MG63 (cell line): ENCODE measurements around the gene TCERG1. TPM values are rescaled to one million over a fixed set of nuclear protein-coding genes. Genes with fewer than 3 reads are reported as not detected.
A peak's percentile ranks its signal among the peaks of the same experiment; 100 is the strongest.

Experiments
- DNase-seq: peaks from one replicate; pipeline ENCODE4 v3.0.0-alpha.2; 2020
- H3K27me3 ChIP-seq: fragments of 250-450 bp; sonication (Bioruptor Pico); 2 replicates; pipeline ENCODE4 v1.5.1; 2020; ENCODE audit warnings: mild to moderate bottlenecking, moderate library complexity
- H3K36me3 ChIP-seq: fragments of 250-450 bp; sonication (Bioruptor Pico); 2 replicates; pipeline ENCODE4 v1.5.1; 2020; ENCODE audit warnings: mild to moderate bottlenecking, moderate library complexity
- H3K4me3 ChIP-seq: fragments of 250-450 bp; sonication (Bioruptor Pico); 2 replicates; pipeline ENCODE4 v1.5.1; 2020; ENCODE audit warnings: mild to moderate bottlenecking, moderate library complexity
- H3K9me3 ChIP-seq: fragments of 250-450 bp; sonication (Bioruptor Pico); 2 replicates; pipeline ENCODE4 v1.5.1; 2020; ENCODE audit warnings: mild to moderate bottlenecking, moderate library complexity
- total RNA-seq: library from RNA; depleted of rRNA; stranded (reverse); fragments of >200 nt; shearing (Covaris generic); gene quantifications from 2 replicates; pipeline ENCODE4 v1.2.3, GENCODE V29; 2014; ENCODE audit warnings: low replicate concordance

The TCERG1 gene
- total RNA-seq, 1 experiment from 2014 or later, result 20.8 TPM

- no peak for DNase-seq
- Histone ChIP-seq H3K4me3 (no peak overlapping the region), H3K27me3 (no peaks in the 10 kb centered on the region), H3K36me3 (peaks cover 88% of the 10 kb centered on the region), H3K9me3 (no peaks in the 10 kb centered on the region)
Measured at GRCh38 chr5:146494656-146495055, 47.5 kb downstream of the TCERG1 start.

DNA sequence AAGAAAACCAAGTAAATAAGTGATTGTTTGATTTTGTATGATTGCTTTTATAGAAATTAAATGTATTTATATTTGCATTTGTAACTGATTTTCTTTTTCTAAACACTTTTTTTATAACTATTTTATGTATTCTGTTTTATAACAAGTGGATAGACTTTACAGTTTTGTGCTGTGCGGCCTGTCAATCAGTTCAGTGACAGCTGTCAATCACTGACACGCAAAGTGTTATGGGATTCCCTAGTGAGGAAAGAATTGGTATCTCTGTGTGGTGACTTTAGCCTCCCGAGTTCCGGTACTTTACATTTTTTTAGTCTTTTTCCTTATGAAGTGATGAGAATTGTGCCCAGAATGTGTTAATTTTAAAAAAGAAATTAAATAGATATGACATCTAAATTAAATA is 52.5 kb downstream of the TCERG1 start:
- no peaks in the 10 kb centered on the region for H3K27me3 ChIP-seq
- no peak for DNase-seq
- H3K4me3 ChIP-seq, result no peak overlapping the region
- H3K36me3 ChIP-seq, result peaks cover 91% of the 10 kb centered on the region
- no peaks in the 10 kb centered on the region for H3K9me3 ChIP-seq

GRCh38 chr5:146507428-146507827 is 60.3 kb downstream of the TCERG1 start:
- H3K9me3 ChIP-seq, result no peaks in the 10 kb centered on the region
- DNase-seq, result no peak
- H3K27me3 ChIP-seq, result no peaks in the 10 kb centered on the region
- H3K4me3 ChIP-seq, result no peak overlapping the region
- peaks cover 90% of the 10 kb centered on the region for H3K36me3 ChIP-seq

DNA sequence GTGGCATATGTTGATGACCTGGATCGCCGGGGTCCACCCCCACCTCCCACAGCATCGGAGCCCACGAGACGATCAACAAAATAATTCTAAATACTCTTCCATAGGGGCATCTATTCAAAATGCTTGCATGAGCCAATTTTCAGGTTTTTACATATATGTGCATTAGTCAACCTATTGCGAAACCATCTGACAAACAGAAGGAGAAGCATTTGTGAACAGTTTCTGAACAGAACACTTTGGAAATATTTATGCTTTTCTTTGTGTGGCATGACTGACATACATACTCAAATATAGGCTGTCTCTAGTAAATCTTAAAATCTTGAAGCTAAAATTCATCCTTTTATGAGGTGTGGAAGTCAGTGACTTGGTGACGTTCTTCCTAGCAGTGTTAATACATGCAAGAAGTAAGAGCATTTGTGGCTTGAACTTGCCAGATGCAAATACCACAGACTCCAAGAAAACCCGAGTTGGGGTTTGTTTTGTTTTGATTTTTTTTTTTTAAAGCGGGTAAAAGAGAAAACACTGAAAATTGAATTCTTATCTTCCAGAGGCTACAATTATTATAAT is 63.5 kb downstream of the TCERG1 start:
- Histone ChIP-seq H3K4me3 (no peak overlapping the region), H3K27me3 (no peaks in the 10 kb centered on the region), H3K9me3 (no peaks in the 10 kb centered on the region), H3K36me3 (peaks cover 69% of the 10 kb centered on the region)
- no peak for DNase-seq

DNA sequence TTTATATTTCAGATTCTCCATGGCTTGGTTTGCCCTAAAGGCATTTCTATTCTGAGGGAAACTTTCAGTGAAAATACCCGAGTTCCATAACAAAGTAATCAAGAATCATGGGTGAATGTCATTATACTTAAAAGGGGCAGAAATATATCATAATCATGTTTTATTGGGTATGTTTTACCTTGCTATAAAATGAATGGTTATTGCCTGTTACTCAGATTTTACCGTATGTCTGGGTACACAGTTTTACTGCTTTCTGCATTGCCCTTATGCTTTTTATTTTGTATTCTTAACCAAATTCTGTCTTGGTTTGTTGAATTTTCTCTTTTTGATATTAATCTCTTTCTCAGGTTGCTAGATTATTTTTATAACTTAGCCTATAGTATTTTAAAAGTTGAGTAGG is 66.3 kb downstream of the TCERG1 start:
- peaks cover 43% of the 10 kb centered on the region for H3K36me3 ChIP-seq

GRCh38 chr5:146514575-146514974 is 67.4 kb downstream of the TCERG1 start:
- H3K27me3 ChIP-seq, result no peaks in the 10 kb centered on the region
- no peaks in the 10 kb centered on the region for H3K9me3 ChIP-seq
- DNase-seq, result no peak
- peaks cover 31% of the 10 kb centered on the region for H3K36me3 ChIP-seq
- H3K4me3 ChIP-seq, result no peak overlapping the region

More for the DNA sequence above, 66.3 kb downstream of the TCERG1 start:
- DNase-seq, result no peak
- no peak overlapping the region for H3K4me3 ChIP-seq
- no peaks in the 10 kb centered on the region for H3K27me3 ChIP-seq
- no peaks in the 10 kb centered on the region for H3K9me3 ChIP-seq

DNA sequence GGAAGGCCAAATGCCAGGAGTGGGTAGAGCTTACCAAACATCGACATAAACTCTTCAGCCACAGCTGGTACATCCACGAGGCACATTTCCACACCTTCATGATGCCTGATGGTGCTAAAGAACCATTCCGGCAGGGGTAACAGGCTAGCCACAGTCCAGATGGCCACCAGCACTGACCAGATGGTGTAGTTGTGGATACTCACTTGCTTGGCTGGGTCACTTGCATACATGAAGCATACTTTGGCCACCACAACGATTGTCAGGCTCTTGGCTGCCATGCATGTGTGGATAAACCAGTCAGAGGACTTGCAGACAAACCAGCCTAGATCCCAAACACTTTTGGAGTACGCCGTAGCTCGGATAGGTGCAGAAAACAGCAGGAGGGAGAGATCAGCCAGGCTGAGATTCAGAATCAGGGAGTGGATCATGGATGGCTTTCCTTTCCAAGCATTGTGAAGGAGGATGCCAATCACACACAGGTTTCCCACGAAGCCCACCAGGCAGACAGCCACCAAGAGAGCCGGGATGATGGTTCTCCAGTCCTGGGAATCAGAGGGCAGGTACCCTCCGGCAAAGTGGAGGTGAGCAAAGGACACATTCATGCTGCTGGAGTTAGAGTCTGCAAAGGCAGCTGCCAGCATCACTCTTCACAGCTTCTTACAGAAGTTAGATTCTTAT is 68.5 kb downstream of the TCERG1 start:
- H3K36me3 ChIP-seq, result peaks cover 23% of the 10 kb centered on the region
- H3K4me3 ChIP-seq, result no peak overlapping the region
- H3K27me3 ChIP-seq, result no peaks in the 10 kb centered on the region
- no peaks in the 10 kb centered on the region for H3K9me3 ChIP-seq
- DNase-seq, result no peak

DNA sequence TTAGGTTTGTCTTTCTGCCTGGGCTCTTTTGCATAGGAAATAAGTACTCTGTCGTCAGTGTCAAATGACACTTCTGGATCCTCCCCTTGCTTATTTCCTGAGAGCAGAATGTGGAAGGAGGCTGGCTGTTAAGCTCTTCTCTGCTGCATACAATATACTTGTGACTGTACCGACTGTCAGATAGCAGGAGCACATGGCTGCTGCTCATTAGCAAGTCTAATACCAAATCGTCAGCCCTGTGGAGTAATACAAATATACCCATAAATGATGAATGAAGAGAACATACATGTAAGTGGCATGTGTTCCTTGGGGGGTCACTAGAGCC is 69.0 kb downstream of the TCERG1 start, which contains the start of gene GPR151:
Gene GPR151 (minus strand): TSS at position 40 of the 325 bp plus-strand sequence. CDS start 77 bp downstream, outside the sequence.
- H3K4me3 ChIP-seq, result no peak within 1 kb of the TSS
- H3K36me3 ChIP-seq, result peaks cover 18% of the 10 kb centered on the region
- DNase-seq, result no peak
- H3K27me3 ChIP-seq, result no peaks in the 10 kb centered on the region
- H3K9me3 ChIP-seq, result no peaks in the 10 kb centered on the region

DNA sequence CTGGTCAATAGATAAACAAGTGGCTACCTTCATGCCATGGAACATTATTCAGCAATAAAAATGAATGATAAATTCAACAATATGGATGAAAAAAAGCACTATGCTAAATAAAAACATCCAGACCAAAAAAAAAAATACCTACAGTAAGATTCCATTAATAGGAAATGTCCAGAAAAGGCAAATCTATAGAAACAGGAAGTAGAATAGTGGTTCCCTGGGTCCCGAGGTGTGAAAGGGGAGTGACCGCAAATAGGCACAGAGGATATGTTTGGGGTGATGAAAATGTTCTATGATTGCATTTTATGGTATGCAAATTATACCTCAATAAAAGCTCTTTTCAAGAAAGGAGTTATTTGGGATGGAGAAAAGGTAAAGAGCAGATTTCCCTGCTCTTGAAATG is 72.4 kb downstream of the TCERG1 start:
- Histone ChIP-seq H3K27me3 (peaks cover 6% of the 10 kb centered on the region), H3K36me3 (no peaks in the 10 kb centered on the region), H3K4me3 (no peak overlapping the region), H3K9me3 (no peaks in the 10 kb centered on the region)
- DNase-seq, result no peak

DNA sequence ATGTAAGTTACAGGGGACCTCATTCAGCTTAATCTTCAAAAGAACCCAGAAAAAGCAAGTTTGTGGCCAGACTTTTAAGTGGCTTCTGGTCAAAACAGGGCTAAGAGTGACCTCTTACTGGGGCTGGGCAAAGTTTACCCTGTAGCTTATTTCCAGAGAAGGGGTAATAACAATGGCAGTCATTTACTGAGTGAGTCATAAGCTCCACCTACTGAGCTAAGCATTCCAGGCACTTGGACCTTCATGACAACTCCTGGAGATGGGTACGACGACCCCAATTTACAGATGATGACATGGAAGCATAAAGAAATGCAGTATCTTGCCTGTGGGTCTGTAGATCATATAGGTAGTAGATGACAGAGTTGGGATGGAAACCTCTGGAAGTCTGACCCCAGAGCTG is 73.6 kb downstream of the TCERG1 start:
- Histone ChIP-seq H3K9me3 (no peaks in the 10 kb centered on the region), H3K27me3 (peaks cover 9% of the 10 kb centered on the region), H3K4me3 (no peak overlapping the region), H3K36me3 (no peaks in the 10 kb centered on the region)
- DNase-seq, result no peak

GRCh38 chr5:146521403-146522106 is 74.4 kb downstream of the TCERG1 start:
- H3K36me3 ChIP-seq, result no peaks in the 10 kb centered on the region
- H3K9me3 ChIP-seq, result no peaks in the 10 kb centered on the region
- H3K4me3 ChIP-seq, result no peak overlapping the region
- DNase-seq, result no peak
- peaks cover 9% of the 10 kb centered on the region for H3K27me3 ChIP-seq

DNA sequence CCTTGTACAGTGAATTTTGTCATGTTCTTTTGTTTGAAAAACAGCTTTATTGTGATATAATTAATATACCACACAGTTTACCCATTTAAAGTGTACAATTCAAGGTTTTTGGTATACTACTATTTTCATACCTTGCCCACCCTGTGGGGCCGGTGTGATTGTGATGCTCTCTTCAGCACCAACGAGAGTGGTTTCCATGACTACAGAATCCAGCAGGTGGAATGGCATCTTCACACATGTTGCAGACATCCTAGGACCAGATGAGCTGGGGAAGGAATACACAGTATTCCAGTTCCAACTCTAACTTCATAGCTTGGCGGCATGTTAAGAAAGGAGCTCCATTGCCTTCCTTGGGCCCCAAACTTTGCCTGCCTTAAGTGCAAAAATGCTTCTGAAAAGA is 76.6 kb downstream of the TCERG1 start:
- H3K4me3 ChIP-seq, result no peak overlapping the region
- no peak for DNase-seq
- no peaks in the 10 kb centered on the region for H3K9me3 ChIP-seq
- no peaks in the 10 kb centered on the region for H3K36me3 ChIP-seq
- peaks cover 25% of the 10 kb centered on the region for H3K27me3 ChIP-seq

DNA sequence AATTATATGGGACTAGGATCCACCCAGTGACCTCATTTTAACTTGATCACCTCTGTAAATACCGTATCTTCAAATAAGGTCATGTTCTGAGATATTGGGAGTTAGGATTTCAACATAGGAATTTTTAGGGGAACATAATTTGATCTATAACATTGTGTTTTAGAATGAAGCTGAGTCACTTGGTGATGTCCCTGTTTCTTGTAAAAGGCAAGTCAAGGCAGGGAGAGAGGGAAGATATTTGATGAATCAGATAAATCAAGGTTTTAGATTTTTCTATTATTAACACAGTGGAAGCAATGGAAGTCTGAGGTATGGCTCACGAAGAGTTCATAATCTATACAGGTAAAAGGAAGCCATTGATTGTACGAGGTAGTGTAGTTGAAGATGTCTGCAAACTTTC is 80.7 kb downstream of the TCERG1 start:
- Histone ChIP-seq H3K9me3 (no peaks in the 10 kb centered on the region), H3K4me3 (no peak overlapping the region), H3K36me3 (no peaks in the 10 kb centered on the region), H3K27me3 (peaks cover 25% of the 10 kb centered on the region)
- no peak for DNase-seq

DNA sequence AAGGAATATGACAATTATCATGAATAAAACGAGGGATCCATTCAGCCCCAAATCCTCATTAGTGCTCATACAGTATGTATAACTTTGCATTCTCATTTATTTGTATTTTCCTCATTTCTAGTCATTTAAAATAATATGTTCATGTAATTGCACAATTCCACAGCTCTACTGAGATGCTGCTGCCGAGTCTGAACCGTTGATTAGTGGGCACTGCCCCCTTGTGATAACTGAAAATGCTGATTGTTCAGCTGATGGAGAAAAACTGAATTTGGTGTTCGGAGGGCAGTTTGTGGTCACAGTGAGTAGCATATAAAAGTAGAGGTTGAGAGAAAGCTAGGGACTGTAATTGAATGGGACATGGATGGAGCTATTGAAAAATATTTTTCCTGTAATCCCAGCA is 81.1 kb downstream of the TCERG1 start:
- no peak for DNase-seq
- H3K9me3 ChIP-seq, result no peaks in the 10 kb centered on the region
- no peak overlapping the region for H3K4me3 ChIP-seq

DNA sequence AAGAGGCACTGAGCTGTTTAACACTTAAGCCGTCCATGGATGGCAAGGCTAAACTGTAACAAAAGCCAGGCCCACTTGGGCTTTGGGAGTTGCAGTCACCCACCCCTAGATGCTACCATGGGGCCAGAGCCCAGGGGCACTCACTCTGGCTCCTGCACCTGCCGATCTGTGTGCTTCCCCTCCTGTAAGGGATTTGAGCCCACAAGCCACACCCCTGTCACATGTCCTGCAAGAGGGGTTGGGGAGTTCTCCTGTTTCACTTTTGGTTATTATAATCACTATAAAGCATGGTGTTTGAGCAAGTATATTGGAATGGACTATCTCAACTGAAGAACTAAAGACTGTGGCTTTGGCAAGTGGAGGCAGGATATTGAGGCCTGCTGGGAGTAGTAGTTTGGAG is 82.9 kb downstream of the TCERG1 start:
- no peak for DNase-seq
- no peaks in the 10 kb centered on the region for H3K36me3 ChIP-seq
- peaks cover 19% of the 10 kb centered on the region for H3K27me3 ChIP-seq
- H3K9me3 ChIP-seq, result no peaks in the 10 kb centered on the region
- H3K4me3 ChIP-seq, result no peak overlapping the region

More for the DNA sequence above, 81.1 kb downstream of the TCERG1 start:
- peaks cover 25% of the 10 kb centered on the region for H3K27me3 ChIP-seq
- no peaks in the 10 kb centered on the region for H3K36me3 ChIP-seq

- Histone ChIP-seq H3K36me3 (no peaks in the 10 kb centered on the region), H3K9me3 (no peaks in the 10 kb centered on the region)
Measured at GRCh38 chr5:146533260-146533857, 86.2 kb downstream of the TCERG1 start.

GRCh38 chr5:146533882-146534281 is 86.7 kb downstream of the TCERG1 start:
- no peaks in the 10 kb centered on the region for H3K27me3 ChIP-seq
- H3K9me3 ChIP-seq, result no peaks in the 10 kb centered on the region
- no peak overlapping the region for H3K4me3 ChIP-seq
- H3K36me3 ChIP-seq, result no peaks in the 10 kb centered on the region
- DNase-seq, result no peak

More at GRCh38 chr5:146533260-146533857, 86.2 kb downstream of the TCERG1 start:
- peak; percentile 59 for DNase-seq
- H3K4me3 ChIP-seq, result no peak overlapping the region
- H3K27me3 ChIP-seq, result 0 out of 2 replicates have a peak, but pooled peaks cover under 1% of the 10 kb centered on the region
